Measurements from ENCODE around the gene CACNG3.

GRCh38 chr16:24308200-24308599 is 52.1 kb downstream of the CACNG3 start:
- TF ChIP-seq POLR2A (IDR thresholded peaks at IDR 0.05) (no peak), CTCF (IDR thresholded peaks at IDR 0.05) (no peak), POLR2AphosphoS5 (IDR thresholded peaks at IDR 0.05) (no peak)
